ENCODE measurements around the gene CCDC51.

CCDC51 gene

DNA sequence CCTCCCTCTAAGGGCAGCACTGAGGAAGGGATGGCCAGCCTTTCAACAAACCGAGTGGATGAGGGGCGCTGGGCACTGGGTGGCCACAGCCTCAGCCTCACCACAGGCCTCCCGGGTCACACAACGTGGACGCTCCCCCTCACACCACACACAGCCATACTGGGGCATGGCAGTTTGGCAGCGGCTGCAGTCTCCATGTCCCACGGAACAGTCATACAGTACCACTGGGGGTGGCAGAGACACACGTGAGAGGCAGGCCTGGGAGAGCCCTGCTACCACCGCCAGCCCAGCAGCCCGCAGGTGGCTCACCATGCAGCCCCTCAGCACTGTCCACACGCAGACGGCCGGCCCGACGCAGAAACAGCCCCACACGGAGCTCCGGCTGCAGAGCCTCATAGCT is 21.8 kb downstream of the CCDC51 start:
- no peak for DNase-seq

DNA sequence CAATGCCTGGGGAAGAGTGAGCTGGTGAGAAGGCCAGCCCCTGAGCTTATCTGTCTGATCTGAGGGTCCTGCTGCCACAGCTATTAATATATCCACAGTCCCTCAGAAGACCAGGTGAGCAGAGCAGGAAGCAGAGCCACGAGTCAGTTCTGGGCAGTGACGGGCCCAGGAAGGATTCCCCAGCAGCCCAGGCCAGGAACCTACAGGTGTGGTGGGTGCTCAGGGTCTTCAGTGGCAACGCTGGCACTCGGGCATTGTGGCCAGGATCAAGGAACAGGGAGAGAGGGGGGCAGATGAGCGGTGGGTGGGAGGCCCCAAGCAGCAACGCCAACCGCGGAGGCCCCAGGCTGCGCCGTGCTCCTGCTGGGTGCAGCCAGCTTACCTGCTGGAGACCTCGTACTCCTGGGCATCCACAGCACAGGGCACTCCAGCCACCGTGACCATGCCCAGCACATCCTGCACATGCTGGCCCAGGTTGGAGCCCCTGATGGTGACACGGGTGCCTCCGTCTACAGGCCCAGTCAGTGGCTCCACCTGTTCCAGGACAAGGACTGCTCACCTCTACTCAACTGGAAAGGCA is 22.3 kb downstream of the CCDC51 start:
- DNase-seq: no peak

DNA sequence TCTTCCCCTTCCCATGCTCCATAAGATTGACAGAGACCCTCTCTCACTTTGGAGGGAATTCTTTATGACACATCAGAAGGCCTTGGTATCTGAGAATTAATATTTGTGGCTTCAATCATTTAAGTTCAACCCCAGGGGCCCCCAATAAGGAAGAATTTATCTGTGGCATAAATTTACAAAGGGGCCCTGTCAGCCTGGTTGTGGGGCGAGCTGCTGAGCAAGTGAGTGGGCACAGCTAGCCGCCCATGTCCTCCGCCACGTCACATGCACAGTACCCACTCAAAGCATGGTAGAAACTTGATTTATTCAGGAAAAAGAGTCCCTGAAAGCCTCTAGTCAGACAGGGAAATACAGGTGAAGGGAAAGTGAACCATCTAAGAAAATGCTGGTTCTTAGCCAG is 23.4 kb downstream of the CCDC51 start:
- no peak for DNase-seq

DNA sequence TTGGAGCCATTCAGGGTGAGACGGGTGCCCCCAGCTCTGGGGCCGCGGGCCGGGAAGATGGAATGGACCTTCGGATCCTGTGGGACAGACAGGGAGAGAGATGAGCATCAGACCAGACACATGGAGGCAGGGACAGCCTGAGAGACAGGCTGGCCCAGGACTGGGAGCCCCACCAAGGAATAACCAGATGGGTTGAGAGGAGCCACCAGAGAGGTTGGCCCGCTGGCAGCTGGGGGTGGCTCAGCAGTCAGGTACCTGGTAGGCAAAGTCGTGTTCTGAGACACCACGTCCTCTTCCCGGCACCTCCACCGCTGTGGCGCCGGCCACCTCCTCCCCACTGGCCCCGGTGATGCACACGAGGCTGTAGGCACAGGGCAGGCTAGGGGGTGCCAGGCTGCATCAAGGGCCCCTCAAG is 23.8 kb downstream of the CCDC51 start:
- no peak for DNase-seq

DNA sequence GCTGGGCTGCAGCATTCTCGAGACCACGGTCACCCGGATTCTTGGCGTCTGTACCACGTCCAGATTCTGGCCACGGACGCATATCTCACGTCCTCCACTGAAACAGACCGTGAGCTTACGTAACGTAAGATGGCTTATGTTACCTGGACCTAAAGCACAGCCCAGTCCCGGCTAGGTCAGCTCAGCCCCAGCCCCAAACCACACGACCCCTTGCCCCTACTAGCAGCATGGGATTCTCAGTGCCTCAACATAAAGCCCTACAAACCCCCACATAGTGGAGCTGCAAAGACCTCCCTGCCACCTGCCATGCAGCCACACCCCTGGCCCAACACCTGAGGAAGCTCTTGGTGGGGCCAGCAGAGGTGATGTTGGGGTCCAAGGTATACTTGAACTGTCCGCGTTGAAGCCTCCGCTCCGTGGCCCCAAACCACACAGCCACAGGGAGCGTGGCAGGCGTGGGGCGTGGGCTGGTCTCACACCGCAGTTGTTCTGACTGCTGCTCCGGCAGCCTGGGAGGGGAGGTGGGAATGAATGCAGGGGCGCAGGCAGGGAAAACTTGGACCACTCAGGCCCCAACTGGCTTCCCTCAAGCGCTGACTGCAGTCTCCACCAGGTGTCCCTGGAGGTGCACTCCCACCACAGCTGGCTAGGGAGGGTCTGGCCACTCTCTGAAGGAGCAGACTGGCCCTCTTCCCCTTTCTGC is 24.5 kb downstream of the CCDC51 start:
- DNase-seq: no peak

DNA sequence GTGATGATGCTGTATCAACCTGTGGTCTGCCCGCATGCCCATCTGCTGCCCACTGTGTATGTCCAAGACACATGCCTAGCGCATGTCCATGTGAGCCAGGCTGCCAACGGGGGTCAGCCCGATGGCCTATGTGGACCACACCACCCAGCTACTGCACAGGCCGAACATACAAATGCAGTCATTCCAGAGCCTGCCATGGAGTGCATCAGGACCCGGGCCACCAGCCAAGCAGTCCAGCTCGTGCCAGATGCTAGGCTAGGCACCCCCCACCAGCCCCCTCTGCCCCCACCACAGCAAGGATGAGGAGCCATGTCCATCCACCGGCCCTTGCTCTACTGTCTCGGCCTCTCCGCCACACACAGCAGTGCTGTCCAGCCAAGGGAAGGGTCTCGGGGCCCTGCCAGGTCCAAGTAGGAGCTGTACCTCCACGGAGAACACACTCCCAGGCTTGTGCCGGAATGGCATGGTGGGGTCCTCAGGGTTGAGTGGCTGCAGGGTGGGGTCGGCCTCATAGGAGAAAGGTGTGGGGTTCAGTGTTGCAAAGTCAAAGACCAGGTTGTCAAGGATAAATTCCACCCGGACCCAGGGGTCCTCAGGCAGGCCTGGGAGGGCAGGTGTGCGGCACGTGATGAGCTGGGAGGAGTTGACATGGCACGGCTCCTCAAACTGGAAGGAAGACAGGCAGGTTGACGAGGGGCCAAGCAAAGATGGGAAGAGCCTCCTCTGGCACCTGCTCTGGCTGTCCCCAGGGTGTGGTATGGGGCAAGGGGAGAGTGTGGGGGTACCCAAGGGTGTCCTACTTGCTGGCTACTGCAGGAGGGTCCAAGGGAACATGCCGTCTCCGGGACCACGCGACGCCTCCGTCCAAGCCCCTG is 25.3 kb downstream of the CCDC51 start:
- DNase-seq: no peak

DNA sequence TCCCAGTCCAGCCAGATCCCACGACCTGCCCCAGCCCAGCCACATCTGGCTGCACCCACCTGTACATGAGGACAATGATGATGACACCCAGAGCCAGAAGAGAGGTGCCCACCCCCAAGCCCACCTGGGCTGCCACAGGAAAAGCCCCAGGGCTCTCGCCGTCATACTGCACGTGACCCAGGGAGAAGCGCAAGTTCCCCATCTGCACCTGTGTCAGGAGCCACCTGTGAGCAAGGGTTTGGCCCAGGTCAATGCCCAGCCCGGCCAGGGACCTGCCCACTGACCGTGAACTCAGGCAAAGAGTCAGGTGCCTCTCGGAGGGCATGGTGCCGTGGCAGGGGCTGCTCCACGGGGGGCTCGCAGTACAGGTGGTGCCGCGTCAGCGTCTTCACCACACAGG is 26.3 kb downstream of the CCDC51 start:
- no peak for DNase-seq

DNA sequence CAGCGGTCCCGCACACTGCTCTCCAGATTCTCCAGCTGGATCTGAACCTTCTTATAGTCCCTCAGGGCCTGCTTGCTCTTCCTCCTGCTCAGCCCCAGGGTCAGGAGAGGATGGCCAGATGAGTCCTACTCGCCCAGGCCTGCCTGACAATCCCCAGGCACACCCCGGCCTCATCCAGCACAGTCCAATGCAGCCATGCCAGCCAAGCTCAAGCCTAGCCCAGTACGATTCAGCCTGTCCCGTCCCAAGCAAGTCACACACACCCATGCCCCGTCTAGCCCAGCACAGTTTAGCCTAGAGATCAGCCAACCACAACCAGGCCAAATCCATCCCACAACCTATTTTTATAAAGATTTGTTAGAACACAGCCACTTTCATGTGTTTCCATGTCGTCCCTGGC is 26.8 kb downstream of the CCDC51 start:
- DNase-seq: no peak

DNA sequence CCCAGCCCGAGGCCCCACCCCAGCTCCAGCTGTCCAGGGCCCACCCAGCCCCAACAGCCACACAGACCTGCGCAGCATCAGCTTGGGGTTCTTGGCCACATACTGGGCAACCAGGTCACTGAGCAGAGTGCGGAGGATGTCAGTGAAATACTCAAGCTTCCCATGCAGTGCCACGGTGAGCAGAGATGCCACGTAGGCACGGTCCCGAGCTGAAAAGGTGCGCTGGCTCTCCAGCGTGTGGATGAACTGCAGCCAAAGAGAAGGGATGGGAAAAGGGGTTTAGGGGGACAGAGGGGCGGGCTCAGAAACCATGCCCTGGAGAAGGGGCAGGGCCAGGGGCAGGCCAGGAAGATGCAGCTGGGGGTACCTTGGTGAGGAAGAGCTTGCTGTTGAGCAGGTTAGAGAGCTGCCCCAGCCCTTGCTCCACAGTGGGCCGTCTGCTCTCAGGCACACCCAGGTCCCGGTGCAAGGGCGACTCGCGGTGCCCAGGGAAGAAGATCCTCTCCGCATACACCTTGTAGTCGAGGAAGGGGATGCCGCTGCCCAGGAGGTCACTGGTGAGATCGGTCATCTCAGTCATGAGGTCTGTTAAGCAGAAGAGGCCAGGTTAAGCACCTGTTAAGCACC is 27.4 kb downstream of the CCDC51 start:
- no peak for DNase-seq

DNA sequence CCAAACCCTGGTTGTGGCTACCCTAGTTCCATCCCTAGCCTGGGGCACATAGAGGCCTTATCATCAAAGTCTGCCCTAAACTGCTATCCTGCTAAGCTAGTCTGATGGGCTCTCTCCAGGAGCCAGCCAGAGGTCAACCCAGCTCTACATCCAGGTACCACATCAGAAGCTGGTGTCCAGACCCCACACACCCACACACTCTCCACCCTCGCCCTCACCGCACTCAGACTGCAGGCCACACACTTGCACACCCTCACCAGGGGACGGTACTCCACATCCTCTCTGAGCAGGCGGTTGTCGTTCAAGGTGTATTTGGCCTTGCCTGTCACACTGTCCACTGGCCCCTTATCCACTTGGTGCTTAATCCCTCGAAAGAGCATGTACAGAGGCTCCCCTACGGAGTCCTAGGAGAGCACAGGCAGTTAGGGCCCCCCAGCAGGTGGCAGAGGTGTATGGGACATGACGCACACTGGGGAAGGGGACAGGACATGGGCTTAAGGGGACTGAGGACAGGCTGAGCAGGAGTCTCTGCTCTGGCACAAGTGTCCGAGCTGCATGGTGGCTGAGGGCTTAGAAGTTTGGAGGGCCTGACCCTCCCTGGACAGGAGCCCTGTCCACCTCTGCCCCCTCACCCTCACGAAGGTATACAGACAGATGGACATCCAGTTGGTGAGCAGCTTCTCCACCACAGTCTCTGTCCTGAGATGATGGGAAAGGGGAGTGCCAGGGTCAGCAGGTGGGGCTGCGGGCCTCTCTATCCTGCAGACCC is 28.1 kb downstream of the CCDC51 start:
- no peak for DNase-seq

DNA sequence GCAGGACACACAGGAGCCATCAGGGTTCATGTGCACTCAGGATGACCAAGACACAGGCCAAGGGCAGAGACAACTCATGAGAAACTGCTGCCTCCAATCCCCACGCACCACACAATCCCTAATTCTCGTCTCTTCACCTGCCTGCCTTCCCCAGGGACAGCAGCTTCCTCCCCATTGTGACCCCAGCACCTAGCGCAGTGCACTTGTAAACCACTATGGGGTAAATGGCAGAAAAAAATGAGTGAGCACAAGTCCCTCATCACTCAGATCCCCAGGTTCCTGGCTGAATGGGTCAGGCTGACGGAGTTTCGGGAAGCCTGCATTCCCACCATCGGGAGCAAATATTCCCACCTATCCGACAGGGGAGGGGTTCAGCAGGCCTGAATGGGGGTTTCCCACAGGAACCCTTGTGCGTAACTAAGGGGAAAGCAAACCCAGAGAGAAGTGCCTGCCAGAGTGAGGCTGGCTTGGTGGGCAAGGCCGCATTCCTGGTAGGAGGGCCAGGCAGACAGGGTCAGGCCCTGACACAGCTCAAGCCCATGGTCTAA is 28.8 kb downstream of the CCDC51 start:
- DNase-seq: no peak

DNA sequence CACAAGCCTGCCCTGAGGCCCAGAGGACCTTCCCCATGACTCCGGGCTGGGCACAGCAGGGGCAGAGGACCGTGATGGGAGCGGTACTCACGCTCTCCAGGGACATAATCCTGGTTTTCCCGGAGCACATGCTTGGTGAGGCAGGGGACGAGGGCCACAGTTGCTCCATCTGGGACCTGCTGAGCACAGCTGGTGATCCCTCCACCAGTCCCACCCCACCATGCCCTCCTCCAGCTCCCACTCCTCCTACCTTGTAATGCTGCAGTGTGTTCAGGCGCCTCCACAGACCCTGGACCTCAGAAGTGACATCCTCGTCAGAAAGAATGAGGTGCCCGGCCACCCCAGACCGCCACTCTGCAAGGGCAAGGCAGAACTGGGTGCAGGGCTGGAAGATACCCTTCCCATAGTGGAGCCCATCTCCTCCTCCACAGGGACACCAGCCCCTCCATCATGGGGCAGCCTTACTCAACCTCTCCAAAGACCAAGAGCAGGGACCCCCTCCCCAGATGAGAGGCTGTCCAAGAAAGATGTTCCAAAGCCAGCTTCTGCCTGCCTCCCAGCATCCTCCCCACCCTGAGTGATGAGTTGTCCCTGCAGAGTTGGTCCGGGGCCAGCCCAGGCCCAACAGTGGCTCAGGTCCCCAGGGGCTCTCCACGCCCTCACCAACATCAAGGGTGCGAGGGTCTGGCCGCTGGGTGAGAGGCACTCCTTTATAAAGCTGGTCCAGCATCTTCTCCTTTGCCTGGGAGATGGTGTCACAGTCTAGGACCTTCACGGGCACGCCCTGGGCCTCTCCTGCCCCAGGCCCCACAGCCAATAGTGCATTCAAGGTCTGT is 29.5 kb downstream of the CCDC51 start:
- DNase-seq: no peak

DNA sequence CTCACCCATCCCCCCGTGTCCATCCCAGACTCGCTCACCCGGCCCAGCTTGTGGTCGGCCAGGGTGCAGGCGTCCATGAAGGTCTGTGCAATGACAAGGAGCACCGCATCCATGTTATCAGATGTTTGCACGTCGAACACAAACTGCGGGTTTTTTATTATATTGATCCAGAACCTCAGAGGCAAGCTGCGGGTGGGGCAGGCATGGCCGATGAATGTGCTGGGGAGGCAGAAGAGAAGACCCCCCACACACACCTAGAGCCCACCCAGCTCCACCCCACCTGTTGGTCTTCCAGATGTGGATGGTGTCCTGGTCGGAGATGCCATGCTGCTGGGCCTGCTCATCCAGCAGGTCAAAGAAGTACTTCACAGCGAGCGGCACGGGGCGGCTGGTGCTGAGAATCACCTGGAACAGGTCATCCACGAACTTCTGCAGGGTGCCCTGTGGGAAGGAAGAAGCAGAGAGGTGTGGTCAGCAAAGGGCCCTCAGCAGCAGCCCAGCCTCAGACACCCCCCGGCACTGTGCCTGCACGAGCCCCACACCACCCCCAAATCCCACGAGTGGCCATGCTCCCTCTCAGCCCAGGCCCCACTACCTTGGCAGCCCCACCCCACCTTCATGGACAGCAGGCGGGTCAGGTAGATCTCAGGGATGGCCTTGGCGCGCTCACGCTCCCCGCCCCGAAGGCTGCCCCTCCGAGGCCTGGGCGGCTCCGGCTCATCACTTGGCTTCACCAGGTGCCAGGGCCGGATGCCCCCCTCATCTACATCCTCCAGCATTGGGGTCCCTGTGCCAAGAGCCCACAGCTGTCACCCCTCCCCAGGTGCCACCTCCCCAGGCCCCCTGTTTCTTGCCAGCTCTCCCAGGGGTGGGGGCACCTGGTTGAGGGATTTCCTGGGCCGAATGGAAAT is 30.4 kb downstream of the CCDC51 start:
- DNase-seq: no peak

DNA sequence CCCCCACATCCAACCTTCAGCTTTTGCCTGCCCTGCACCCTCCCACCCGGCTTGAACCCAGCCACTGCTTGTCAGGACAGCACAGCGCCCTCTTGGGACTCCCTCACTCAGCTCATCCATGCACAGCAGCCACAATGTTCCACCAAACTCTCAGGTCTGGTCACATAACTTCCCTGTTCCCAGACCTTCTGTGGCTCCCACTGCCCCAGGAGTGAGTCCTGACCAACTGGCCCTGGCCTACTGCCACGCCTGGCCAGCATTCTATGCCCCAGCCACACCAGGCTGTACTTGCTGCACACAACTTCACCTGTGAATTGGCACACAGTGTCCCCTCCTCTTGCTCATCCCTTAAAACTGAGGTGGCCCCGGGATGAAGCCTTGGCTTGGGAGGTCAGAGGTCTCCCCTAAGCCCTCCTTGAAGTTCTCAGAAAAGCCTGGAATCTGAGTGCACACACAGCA is 31.1 kb downstream of the CCDC51 start:
- DNase-seq: no peak

DNA sequence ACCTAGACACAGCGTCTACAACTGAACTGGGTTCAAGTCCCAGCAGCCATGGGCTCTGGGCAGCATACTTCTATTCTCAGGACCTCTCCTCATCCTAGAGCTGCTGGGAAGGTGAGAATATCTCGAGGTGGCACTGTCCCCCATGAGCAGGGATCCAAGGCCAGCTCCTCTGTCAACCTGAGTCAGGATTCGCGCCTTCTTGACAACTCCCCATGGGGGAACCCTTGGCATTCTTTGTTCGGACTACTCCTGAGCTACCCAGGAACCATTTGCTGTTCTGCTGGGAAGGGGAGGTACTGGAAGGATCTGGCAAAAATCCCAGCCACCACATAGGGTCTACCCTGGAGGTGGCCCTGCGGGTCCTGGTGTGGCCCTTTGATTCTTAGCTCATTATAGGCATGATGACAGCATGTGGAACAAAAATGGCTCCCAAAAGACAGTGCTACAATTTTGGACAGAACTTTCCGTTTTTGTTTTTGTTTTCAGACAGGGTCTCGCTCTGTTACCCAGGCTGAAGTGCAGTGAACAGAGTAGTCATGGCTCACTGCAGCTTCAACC is 32.3 kb downstream of the CCDC51 start:
- no peak for DNase-seq

DNA sequence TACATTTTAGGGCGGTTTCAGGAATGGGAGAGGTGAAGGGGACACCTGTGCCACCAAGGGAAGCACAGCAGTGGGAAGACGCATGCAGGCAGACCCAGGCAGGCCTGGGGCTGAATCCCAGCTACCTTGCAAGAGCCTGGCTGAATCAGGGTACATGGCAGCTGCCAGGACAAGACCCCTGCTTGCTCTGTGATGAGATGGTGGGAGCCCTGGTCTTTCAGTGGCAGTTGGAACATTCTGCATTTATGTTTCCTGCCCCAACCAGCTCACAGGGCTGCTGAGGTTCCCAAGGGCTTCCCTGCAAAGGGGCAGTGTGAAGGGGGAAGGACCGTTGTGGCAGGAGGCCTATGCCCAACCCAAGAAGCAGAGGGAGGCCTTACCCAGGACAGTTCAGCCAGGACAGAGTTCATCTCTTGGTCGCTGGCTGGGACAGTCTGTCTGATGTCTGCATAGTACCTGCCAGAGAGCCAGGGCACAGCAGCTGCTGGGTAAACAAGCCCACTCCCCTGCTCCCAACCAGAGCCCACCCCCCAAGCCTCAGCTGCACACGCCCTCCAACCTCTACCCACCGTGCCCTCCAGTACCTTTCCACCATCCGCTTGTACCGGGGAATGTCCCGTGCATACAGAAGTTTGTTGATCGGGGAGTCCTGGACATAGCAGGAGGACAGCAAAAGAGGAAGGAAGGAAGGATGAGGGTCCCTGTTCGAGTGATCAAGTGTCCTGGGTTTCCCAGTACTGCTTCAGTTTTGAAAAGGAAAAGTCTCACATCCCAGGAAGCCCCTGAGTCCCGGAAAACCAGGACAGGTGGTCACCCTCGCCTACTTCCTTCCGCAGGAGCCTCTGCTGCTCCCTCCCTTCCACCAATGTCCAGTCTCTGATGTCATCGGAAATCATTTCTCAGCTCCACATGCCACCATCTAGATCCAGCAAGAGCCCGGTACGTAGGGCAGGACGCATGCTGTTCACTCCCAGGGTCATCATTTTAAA is 33.2 kb downstream of the CCDC51 start:
- no peak for DNase-seq

DNA sequence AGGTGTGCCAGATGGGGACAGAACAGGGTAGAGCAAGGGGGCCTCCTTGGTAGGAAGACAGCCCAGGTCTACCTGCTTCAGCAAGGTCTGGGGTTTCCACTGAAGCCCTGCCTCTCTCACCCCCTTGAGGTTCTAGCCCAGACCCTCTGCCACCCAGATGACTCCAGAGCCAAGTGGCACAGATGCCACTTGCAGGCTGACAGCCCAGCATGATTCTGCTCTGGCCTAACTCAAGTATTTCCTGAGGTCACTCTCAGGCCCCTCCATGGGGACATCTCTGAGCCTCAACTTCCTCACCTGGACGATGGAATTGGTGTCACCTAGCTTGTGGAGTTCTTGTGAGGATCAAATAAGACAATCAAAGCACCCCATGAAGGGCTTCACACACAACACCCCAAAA is 33.9 kb downstream of the CCDC51 start:
- DNase-seq: no peak

DNA sequence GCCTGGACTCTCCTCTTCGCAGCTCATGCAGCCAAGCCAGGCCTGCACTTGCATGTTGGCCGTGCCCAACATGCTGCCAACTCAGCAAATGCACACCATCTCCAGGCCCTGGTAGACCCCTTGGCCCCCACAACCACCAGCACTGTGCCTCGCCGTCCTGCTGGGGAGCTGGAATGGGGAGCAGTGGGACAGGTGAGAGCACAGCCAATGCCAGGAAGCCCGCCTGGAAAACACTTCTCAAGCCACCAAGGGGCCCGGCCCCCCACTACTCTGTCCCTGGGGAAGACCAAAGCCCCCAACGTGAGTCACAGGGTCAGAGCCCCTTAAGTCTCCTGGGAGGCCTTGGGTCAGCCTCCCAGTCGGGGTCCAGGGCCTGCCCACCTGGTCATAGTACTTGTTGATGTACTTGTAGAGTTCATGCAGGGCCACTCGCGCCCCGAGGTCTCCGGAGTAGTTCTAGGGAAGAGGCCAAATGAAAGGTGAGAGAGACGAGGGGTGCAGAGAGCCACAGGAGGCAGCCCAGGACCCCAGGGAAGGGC is 34.5 kb downstream of the CCDC51 start:
- DNase-seq: no peak
